Uterus (tissue), 4 donors: ENCODE data around the gene CFTR. TPM values are rescaled to one million over a fixed set of nuclear protein-coding genes. Genes with fewer than 3 reads are reported as not detected.
"Not testable (repeated sequence)": the region's sequence is repeated elsewhere in the genome, so short reads cannot be mapped to it uniquely, and the experiment has no call there.

Experiments used
- DNase-seq, 2 donors: peaks; one replicate each; pipeline ENCODE4 v3.0.0-alpha.2; 2019 to 2020
- H3K27ac ChIP-seq, 2 donors: fragments of 200-600 bp; sonication (generic); 1 replicate in 1 of 2; 2 replicates in 1 of 2; pipeline ENCODE4 v1.5.1; 2016 to 2018
- H3K27me3 ChIP-seq, 2 donors: fragments of 200-600 bp; sonication (generic); one replicate each; pipeline ENCODE4 v1.5.1; 2018 to 2019; ENCODE audit warnings: control low read depth in 1 of 2
- H3K36me3 ChIP-seq, 2 donors: fragments of 200-600 bp; sonication (generic); one replicate each; pipeline ENCODE4 v1.5.1; 2019; ENCODE audit warnings: control low read depth in 1 of 2
- H3K4me1 ChIP-seq, 2 donors: fragments of 200-600 bp; sonication (generic); one replicate each; pipeline ENCODE4 v1.5.1; 2018 to 2019; ENCODE audit warnings: control low read depth in 1 of 2
- H3K4me3 ChIP-seq, 2 donors: fragments of 200-600 bp; sonication (generic); 1 replicate in 1 of 2; 2 replicates in 1 of 2; pipeline ENCODE4 v1.5.1; 2018 to 2019; ENCODE audit warnings: mild to moderate bottlenecking in 1 of 2
- H3K9me3 ChIP-seq, 2 donors: fragments of 200-600 bp; sonication (generic); one replicate each; pipeline ENCODE4 v1.5.1; 2019; ENCODE audit warnings: control low read depth in 1 of 2
- CTCF ChIP-seq, 4 experiments: fragments of 200-600 bp in 2 of 4; fragments of 450-650 bp in 2 of 4; sonication (generic) in 2 of 4; IDR thresholded peaks; one replicate each; pipeline ENCODE4 v1.5.1; 2016 to 2019; ENCODE audit warnings: antibody characterized with exemption in 4 of 4, mild to moderate bottlenecking in 2 of 4, moderate library complexity in 1 of 4
- POLR2A ChIP-seq, 2 donors: fragments of 450-650 bp; IDR thresholded peaks; one replicate each; pipeline ENCODE4 v1.6.1; 2016; ENCODE audit warnings: antibody characterized with exemption in 2 of 2, mild to moderate bottlenecking in 1 of 2, moderate library complexity in 1 of 2
- intact Hi-C: fragments of 100-400 bp; cut with DNase I; formaldehyde crosslinking; loops from one replicate; pipeline ENCODE4 v1.15.1; 2023; ENCODE audit warnings: low total_unique reads
- total RNA-seq, 4 donors: library from RNA; depleted of rRNA in 3 of 4; stranded (reverse); fragments of >200 nt in 3 of 4; gene quantifications; one replicate each; pipeline versions ENCODE4 v1.1.0 to v1.2.4, GENCODE V29; 2014 to 2023
- donor health status: DM: yes; HTN: yes; CAD: no.

The CFTR gene
- total RNA-seq, 4 donors from 2014 or later, result under 0.01 to 11.6 (median under 0.01) TPM; not detected in 1

GRCh38 chr7:117448655-117449054 is 31.2 kb upstream of the CFTR start:
- TF ChIP-seq CTCF (IDR thresholded peaks at IDR 0.05), result no peak
- no peak for TF ChIP-seq POLR2A (IDR thresholded peaks at IDR 0.05)
- intact Hi-C loops, result no loop called here
- Histone ChIP-seq H3K4me3 (no peak overlapping the region), H3K27ac (no peak overlapping the region), H3K4me1 (no peaks in the 10 kb centered on the region), H3K27me3 (no peaks in the 10 kb centered on the region), H3K9me3 (no peaks in the 10 kb centered on the region), H3K36me3 (no peaks in the 10 kb centered on the region)
- no peak for DNase-seq

- TF ChIP-seq CTCF (IDR thresholded peaks at IDR 0.05) (peak in 3 of 4 experiments; percentile 43 to 47 (median 45)), POLR2A (IDR thresholded peaks at IDR 0.05) (no peak)
- intact Hi-C loops, result no loop called here
Observed at GRCh38 chr7:117458977-117459583, 20.7 kb upstream of the CFTR start.

GRCh38 chr7:117459735-117460134 is 20.1 kb upstream of the CFTR start:
- H3K4me1 ChIP-seq, result no peaks in the 10 kb centered on the region
- TF ChIP-seq CTCF (IDR thresholded peaks at IDR 0.05) (no peak), POLR2A (IDR thresholded peaks at IDR 0.05) (no peak)
- DNase-seq, result no peak
- no peak overlapping the region for H3K4me3 ChIP-seq
- no peaks in the 10 kb centered on the region for H3K9me3 ChIP-seq
- no peak overlapping the region for H3K27ac ChIP-seq
- H3K36me3 ChIP-seq, result no peaks in the 10 kb centered on the region
- no peaks in the 10 kb centered on the region for H3K27me3 ChIP-seq
- intact Hi-C loops, result no loop called here

More at GRCh38 chr7:117458977-117459583, 20.7 kb upstream of the CFTR start:
- no peaks in the 10 kb centered on the region for H3K4me1 ChIP-seq
- no peak overlapping the region for H3K4me3 ChIP-seq
- H3K9me3 ChIP-seq, result no peaks in the 10 kb centered on the region
- no peaks in the 10 kb centered on the region for H3K27me3 ChIP-seq
- no peaks in the 10 kb centered on the region for H3K36me3 ChIP-seq
- no peak for DNase-seq
- H3K27ac ChIP-seq, result no peak overlapping the region

GRCh38 chr7:117460815-117461214 is 19.0 kb upstream of the CFTR start:
- H3K4me1 ChIP-seq, H3K4me3 ChIP-seq, H3K36me3 ChIP-seq, H3K27me3 ChIP-seq, H3K27ac ChIP-seq, intact Hi-C loops, H3K9me3 ChIP-seq, DNase-seq: not testable (repeated sequence)

GRCh38 chr7:117468174-117468573 is 11.7 kb upstream of the CFTR start:
- no peak for TF ChIP-seq POLR2A (IDR thresholded peaks at IDR 0.05)
- no peak for TF ChIP-seq CTCF (IDR thresholded peaks at IDR 0.05)
- H3K4me1 ChIP-seq, result no peaks in the 10 kb centered on the region
- H3K4me3 ChIP-seq, result no peak overlapping the region
- H3K9me3 ChIP-seq, result no peaks in the 10 kb centered on the region
- no peak overlapping the region for H3K27ac ChIP-seq
- H3K36me3 ChIP-seq, result no peaks in the 10 kb centered on the region
- intact Hi-C loops, result no loop called here
- H3K27me3 ChIP-seq, result no peaks in the 10 kb centered on the region
- DNase-seq, result no peak

GRCh38 chr7:117470777-117471176 is 9.0 kb upstream of the CFTR start:
- Histone ChIP-seq H3K36me3 (no peaks in the 10 kb centered on the region), H3K9me3 (no peaks in the 10 kb centered on the region), H3K4me3 (no peak overlapping the region), H3K4me1 (no peaks in the 10 kb centered on the region), H3K27ac (no peak overlapping the region), H3K27me3 (no peaks in the 10 kb centered on the region)
- no peak for TF ChIP-seq POLR2A (IDR thresholded peaks at IDR 0.05)
- no peak for TF ChIP-seq CTCF (IDR thresholded peaks at IDR 0.05)
- intact Hi-C loops, result no loop called here
- no peak for DNase-seq
